HuH-7.5 (cell line): ENCODE data around the gene PXMP4.

Experiments used
- DNase-seq: peaks from one replicate; pipeline ENCODE4 v3.0.0; 2011; ENCODE audit warnings: low spot score

The PXMP4 gene

DNA sequence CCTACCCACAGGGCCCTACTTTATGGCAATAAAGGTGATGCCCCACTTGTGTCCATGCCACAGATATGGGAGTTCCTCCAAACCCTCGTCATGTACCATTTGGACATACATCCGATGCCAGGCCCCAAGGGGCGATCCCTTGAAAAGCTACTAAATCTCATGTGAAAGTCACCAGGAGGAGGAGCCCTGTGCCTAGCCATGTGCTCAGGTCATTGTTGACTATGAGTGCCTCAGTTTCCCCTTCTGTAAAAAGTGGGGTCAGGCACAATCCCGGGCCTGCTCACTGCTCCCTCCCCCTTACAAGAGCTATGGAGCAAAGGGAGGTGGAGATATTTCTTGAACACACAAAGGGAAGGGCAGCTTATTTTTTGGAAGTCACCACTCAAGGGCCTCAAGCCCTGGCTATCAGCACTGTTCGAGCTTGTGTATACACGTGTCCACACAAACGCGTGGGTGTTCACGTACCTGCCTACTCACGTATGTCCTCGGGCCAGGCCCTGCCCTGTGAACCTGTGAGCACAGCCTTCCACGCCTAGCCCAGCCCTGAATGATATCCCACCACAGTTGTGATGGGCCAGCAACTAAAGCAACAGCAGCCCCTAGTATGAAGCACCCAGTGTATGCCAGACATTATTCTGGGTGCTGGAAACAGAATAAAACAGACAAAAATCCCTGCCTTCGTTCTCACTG lies 51.5 kb downstream of the PXMP4 start:
- DNase-seq: no peak

DNA sequence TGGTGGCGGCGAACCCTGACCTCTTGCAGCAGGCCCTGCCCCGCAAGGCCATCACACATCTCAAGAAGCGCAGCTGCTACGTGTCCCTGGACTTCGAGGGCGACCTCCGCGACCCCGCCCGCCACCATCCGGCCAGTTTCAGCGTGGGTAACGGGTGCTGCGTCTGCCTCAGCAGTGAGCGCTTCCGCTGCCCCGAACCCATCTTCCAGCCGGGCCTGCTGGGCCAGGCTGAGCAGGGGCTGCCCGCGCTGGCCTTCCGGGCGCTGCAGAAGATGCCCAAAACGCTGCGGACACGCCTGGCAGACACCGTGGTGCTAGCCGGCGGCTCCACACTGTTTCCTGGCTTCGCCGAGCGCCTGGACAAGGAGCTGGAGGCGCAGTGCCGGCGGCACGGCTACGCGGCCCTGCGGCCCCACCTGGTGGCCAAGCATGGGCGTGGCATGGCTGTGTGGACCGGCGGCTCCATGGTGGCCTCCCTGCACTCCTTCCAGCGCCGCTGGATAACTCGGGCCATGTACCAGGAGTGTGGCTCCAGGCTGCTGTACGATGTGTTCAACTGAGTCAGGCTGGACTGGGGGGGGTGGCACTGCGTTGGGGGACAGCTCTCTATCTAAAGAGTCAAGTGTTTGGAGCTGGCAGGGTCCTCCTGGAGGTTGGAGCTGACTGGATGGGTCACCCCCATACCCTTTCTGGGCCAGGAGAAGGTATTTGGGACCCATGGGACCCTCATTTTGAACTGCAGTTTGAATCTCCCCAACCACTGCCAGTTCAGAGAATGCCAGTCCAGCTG lies 52.2 kb downstream of the PXMP4 start:
- DNase-seq: peak; percentile 99

DNA sequence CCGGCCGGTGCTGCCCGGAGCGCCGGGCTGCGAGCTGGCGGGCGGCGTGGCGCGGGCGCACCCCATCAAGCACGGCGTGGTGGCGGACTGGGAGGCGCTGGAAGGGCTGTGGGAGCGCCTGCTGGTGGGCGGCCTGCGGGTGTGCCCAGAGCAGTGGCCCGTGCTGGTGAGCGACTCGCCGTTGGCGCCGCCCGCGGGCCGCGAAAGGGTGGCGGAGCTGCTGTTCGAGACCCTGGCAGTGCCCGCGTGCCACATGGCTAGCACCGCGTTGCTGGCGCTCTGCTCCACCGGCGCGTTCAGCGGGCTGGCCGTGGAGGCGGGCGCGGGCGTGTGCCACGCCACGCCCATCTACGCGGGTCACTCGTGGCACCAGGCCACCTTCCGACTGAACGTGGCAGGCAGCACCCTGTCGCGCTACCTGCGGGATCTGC lies 52.9 kb downstream of the PXMP4 start:
- DNase-seq: peak; percentile 70

DNA sequence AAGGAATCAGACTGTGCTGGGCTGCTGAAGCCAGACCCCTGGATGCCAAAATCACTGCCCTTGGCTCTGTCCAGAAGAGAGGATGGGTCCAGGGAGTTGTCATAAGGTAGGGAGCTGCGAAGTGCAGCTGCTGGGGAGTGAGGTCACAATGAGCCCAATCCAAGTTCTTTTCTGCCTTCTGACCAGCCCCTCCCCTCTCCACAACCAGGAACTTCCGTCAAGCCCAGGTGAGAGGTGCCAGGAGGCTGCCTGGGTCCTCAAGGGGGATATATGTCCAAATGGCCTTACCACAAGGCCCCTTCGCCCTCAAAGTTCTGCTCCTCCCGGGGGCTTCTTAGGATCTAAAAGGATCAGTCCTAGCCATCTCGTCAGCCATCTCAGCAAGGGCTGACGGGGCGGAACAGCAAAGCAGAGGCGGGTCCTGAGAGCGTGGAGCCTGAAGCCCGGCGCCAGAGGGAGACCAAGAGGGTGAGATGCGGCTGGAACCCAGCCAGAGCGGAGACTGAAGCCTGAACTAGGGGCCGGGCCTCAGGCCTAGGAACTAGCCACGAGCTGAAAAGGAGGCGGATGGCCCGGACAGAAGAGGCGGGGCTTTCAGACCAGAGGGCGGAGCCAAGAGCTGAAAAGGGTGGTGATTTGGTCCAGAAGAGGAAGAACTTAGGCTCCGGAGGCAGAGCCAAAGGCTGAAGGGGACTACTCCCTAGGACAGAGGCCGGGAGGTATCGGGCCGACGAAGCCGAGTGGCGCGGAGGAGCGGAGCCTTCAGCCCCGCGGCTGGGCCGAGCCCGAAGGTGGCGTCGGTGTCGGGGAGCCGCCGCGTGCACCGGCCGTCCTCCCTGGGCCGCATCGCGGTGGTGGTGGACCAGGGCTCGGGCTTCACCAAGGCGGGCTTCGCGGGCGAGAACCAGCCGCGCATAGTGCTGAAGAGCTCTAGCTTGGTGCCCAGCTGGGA lies 53.5 kb downstream of the PXMP4 start, which contains the start of gene ACTL10:
Gene ACTL10, plus strand, starts transcription at position 651 of the 952 bp plus-strand sequence. CDS start 555 bp downstream, outside the sequence.
- DNase-seq: peak; percentile 100

DNA sequence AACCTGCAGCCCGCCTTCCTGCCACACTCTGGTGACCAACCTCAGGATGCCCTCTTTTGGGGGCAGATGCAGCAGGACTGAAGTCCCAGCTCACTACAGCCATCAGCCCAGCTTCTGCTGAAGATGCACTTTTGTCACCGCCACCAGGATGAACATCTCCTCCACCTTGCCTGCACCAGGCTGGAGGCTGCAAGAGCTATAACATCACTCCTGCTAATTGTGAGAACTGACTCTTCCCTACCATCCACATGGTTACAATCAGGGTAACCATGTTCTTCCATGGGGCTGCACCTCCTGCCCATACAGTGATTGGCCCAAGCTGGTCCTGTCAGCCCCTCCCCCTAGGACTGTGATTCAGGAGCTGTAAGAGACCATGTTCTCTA lies 55.4 kb downstream of the PXMP4 start:
- DNase-seq: no peak

DNA sequence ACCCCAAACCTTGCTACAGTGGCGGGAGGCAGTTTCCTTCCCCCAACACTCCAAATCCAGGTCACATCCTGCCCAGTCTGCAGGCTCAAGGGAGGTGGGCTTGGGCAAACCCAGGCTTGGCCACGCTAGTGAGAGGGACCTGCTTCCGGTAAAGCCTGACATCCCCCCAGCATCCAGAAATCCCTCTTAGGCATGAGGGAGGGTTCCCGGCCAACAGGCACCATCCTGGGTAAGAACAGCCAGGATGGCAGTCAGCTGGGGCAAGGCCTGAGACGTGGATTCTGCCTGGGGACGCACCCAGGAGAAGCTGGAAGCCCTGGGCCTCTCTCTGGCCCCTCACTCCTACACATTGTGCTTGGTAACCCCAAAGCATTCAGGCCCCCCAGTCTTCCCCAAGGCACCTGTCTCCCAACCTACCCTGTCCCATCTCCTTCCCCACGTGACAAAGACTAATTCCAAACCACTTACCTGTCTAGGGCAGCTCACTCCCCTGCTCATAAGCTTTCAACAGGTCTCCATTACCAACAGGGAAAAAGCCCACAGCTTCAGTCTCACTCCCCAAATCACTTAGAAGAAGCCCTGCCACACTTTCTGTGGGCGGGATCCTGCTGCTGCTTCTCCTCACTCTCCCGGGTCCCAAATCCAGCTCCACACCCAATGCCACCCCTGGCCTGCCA lies 55.9 kb downstream of the PXMP4 start:
- no peak for DNase-seq

DNA sequence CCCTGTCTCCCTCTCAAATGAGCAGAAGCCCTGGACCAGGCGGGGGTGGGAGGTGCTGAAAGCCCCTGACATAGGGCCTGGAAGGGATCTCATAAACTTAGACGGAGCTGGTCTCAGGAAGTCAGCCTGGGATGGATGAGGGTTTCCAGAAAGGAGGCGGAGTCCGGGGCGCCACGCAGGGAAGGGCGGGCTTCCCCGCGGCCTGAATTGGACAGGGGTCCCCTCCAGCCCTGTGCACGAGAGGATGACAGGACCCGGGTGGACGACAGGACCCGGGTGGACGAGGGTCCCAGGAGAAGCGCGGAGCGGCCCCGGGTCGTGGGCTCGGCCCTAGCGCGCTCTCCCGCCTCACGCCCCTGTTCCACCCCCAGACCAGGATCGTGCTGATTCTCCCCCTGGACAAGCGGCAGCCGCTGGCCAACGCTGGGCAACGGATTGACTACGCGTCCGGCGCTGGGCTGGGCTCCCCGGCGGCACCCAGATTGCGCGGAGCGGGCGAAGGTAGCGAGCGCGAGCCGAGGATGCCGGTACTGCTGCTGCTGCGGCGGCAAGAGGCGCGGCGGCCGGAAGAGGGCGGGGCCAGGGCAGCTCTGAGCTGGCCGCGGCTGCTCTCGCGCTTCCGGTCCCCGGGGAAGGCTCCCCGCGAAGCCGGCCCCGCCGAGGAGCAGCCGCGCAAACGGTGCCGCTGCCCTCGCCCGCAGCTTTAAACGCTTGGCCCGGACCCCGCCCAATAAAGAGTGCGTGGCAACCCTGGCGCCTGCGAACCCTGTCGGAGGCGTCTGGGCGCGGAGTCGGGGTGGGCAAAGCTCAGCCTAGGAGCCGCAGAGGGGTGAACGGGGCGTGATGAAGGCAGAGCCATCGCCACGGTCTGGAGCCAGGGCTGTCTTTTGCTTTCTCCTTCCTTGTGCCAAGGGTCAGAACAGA lies 56.7 kb downstream of the PXMP4 start:
- peak; percentile 93 for DNase-seq

DNA sequence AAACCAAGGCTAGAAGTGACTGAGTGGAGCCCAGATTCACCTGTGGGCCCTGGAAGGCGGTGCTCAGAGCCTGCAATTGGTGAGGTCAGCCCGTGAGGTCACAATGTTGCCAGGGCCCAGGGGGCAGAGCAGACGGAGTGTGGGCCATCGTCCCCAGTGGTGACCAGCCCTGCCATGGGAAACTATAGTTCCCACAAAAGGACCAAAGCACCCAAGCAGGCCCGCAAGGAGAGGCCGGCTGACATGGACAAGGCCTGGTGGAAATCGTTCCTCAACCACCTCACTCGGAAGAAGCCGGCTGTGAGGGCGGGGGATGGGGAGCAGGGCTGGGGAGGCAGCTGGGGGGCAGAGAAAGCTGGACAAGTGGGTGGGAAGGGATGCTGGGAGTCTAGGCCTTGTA lies 57.9 kb downstream of the PXMP4 start, which contains the start of gene C20orf144:
Gene C20orf144, plus strand, starts transcription at position 156 of the 400 bp plus-strand sequence. Its CDS starts 19 bp downstream, at position 175.
- DNase-seq: no peak

DNA sequence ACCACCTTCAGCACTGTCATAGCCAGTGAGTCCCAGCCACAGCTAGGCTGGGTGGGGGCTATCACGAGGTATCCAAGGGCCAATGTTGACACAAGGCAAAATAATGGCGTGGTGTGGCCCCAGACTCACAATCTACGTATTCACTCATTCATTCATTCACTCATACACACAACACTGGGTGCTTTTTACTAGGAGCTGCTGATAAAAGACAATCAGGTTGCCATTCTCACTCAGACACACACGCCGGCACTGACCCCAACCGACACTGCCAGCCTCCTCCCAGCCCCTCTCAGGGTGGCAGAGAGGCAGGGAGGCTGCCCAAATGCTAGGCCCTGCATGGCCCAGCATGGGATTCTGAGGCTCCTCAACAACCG lies 59.4 kb downstream of the PXMP4 start:
- DNase-seq: no peak

DNA sequence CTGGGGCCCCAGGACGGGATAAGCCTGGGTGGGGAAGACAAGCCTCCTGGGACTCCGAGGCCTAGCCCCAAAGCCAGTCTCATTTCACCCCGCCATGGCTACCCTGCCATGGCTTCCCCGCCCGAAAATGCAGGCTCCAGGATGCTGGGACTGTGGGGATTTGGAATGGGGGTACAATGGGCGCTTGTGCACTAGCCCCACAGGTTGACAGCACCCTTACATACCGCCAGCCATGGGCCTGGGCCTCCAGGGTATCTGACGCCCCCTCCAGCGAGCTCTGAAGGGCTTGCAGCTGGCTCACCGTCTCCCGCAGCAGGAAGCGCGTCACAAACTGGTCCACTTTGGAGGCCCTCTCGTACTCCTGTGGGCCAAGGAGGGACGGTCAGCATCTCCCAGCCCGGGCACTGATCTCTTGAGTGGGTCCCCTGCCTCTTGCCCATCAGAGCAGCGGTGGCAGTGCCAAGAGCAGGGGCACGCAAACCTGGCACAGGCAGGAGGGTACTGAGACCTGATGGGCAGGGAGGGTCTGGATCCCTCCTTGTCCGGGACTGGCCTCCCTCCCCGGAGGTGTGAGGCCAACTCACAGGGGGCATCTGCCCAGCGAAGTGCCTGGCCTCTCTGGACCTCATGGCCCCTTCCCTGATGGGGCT lies 60.0 kb downstream of the PXMP4 start:
- no peak for DNase-seq

DNA sequence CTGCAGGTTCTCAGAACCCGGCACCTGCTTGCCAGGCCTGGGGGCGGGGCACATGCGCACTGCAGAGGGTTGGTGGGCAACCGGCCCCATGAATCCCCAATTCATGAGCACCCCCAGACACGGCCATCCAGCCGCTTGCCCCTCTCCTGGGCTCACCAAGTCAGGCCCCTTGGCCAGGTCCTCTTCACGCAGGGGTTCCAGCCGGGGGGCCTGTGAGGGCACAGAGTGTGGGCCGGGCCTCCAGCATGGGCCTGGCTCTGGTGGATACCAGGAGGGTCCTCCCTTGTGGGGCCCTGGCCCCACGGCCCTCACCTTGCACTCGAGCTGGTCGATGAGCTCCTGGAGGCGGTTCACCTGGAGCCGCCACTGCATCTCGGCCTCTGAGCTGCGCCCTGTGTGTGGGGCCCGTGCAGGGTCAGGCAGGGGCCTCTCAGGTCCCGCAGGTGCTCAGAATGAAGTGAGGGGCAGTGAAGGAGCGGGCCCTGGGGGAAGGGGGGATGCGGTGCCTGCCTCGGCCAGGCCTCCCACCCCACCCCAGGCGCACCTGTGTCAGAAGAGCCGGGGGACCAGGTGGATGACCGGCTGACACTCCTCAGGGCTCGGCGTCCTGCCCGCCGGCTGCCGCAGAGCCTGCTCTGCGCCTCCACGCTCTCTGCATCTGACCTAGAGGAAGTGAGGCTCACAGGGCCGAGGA lies 60.6 kb downstream of the PXMP4 start:
- DNase-seq: no peak

DNA sequence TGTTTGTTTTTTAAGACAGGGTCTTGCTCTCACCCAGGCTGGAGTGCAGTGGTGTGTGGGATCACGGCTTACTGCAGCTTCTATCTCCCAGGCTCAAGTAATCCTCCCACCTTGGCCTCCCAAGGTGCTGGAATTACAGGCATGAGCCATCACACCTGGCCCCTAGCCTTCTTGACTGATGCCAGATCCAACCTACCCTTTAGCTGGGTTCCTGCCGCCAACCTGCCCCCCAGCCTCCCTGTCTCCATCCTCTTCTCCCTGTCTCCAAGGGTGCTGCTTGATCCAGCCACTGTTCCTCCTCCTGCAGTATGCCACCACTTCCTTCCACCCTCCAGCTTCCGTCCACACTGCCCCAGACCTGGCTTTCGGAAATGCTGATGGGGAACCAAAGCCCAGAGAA lies 61.2 kb downstream of the PXMP4 start:
- no peak for DNase-seq

DNA sequence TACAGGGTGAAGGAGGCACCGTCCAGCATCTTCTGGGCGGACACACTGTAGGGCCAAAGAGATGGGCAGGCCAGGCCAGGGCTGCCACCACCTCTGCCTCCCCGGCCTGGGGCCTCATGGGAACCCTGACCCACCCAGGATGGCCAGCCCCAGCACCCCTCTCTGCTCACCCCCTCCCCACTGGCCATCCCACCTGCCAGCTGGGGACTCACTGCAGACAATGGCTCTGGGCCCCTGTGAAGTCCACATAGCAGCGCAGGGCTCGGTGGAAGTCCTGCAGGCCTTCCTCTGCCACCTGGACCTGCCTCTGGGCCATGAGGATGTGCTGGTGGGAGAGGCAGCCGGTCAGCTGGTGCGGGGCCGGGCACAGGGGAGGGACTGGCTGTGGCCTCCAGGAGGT lies 61.6 kb downstream of the PXMP4 start:
- no peak for DNase-seq

DNA sequence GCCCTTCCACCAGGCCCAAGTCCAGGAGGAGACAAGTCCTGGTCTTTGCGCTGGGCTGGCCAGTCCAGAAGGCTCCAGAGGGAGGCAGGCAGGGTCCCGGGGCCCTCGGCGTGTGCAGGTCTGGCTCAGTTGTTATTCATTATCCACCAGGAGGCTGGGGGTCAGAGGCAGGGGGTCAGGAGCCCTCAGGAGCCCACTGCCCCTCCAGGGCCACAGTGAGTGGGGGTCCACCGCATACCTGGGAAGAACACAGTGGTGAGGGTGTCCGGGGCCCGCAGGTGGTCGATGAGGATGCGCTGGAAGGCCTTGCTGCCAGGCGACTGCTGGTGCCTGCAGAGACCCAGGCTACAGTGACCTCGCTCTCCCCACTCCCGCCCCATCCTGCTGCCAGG lies 62.4 kb downstream of the PXMP4 start:
- DNase-seq: no peak

DNA sequence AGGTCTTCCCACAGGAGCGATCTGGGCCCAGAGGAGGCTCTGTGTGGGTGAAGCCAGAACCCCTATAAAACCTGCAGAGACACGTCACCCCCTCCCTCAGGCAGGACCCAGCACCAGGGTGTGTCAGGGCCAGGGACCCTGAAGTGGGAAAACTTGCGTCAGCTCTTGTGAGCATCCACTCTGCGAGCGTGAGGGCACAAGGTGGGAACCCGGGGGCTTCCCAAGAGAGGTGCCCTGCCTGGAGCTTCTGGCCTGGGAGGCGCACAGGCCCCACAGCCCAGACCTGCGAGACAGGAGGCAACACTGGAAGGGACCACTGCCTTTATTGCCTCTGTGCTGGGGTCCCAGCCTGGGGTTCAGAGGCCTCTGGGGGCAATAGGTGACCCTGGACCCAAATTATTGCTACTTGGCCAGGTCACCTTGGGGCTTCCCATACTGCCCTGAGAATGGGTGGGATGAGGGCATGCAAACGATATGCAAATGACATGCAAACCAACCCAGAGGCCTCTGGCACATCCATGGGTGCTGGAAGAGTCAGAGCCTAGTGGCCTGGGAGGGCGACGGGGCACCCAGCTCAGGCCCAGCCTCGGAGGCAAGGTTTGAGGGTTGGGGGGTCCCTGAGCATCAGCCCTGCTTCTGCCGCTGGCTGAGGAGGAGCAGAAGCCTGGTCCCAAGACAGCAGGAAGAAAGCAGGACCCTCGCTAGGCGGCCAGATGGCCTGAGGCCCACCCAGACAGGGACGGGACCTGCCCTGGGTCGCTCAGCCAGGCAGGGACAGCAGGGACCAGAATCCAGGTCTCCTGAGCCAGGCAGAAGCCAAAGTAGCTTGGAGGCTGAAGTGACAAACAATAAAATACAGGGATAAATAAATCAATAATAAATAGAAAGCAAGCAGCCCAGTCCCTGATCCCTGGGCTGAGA lies 63.1 kb downstream of the PXMP4 start:
- DNase-seq: no peak

DNA sequence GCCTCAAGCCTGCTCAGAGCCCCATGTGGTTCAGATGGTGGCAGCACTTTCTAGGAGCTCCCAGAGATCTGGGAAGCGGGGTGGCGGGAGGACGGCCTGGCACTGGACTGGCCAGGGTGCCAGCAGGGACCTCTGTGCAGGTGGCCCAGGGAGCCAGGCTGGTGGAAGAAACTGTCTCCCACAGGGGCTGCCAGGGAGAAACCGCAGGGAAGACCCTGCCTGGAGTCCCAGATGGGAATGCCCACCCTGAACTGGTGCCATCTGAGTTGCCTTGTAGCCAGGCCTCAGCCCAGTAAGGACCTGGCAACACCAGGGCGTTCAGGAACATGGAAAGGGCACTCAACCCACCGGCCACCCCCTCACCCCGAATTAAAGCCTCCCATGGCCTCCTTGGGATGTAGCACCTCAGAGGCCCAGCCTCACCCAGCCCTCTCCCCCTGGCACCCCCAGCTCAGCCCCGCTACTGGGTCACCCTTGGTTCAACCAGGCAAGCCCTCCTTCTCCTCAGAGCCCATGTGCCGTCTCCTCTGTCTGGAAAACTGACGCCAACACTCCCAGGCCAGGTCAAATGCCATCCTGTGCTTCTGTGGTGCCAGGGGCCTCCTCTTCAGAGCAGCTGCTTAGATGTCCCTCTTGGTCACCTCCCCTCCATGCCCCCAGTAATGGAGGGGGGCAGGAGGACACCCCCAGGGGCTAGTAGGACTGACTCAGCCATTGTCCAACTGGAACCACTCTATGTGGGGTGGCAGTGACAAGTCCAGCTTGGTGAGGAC lies 63.9 kb downstream of the PXMP4 start:
- no peak for DNase-seq

DNA sequence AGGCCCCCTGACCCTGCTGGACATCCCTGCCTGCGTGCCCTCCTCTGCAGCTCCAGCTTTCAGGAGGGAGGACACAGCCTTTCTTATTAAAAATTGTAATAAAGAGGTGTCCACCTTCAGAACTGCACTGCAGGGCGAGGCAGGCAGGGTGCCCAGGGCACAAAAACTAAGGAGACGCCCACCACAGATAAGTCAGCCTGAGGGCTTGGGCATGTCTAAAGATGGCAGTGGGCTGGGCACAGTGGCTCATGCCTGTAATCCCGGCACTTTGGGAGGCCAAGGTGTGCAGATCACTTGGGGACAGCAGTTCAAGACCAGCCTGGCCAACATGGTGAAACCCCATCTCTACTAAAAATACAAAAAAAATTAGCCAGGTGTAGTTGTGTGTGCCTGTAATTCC lies 64.9 kb downstream of the PXMP4 start:
- DNase-seq: no peak
